ENCODE results near the gene TTF1. TPM values are rescaled to one million over a fixed set of nuclear protein-coding genes. Genes with fewer than 3 reads are reported as not detected.

TTF1 gene
- total and polyA plus RNA-seq, 4 donors = 11.9 to 33.4 (median 18.7) TPM

DNA sequence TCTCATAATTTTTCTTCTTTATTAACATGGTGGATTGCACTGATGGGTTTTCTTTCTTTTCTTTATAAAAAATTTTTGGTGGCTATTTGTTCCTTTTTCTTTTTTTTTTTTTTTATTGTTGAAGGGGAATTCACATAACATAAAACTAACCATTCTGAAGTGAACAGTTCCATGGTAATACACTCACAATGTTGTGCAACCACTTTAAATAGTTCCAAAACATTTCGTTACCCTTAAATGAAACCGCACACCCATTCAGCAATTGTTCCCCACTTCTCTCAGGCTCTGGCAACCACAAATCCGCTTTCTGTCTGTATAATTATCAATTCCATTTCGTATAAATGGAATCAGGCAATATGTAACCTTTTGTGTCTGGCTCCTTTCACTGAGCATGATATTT, 40.2 kb downstream of the TTF1 start:
- ATAC-seq (ENCODE audit: low FRiP score) = no peak
- intact Hi-C loops (cut with DNase I) = no loop called here
- H3K36me3 ChIP-seq (ENCODE audit: control insufficient read depth in 1 of 2, insufficient read depth in 2 of 2, low read length in 1 of 2) = no peaks in the 10 kb centered on the region
- 87 to 95% methylated on average over 4 of the region's 4 CpGs for WGBS, 2 donors
- no peak overlapping the region for H3K27ac ChIP-seq (ENCODE audit: low read depth in 1 of 2, low read length in 2 of 2)
- no peak overlapping the region for H3K4me3 ChIP-seq (ENCODE audit: low read length in 2 of 2)
- no peaks in the 10 kb centered on the region for H3K9me3 ChIP-seq (ENCODE audit: control insufficient read depth, low read length)
- no peaks in the 10 kb centered on the region for H3K4me1 ChIP-seq (ENCODE audit: control insufficient read depth in 1 of 2, insufficient read depth in 2 of 2, low read length in 2 of 2)
- H3K27me3 ChIP-seq (ENCODE audit: control insufficient read depth in 1 of 2, insufficient read depth in 2 of 2, low read length in 1 of 2) = no peaks in the 10 kb centered on the region
- DNase-seq = no peak

DNA sequence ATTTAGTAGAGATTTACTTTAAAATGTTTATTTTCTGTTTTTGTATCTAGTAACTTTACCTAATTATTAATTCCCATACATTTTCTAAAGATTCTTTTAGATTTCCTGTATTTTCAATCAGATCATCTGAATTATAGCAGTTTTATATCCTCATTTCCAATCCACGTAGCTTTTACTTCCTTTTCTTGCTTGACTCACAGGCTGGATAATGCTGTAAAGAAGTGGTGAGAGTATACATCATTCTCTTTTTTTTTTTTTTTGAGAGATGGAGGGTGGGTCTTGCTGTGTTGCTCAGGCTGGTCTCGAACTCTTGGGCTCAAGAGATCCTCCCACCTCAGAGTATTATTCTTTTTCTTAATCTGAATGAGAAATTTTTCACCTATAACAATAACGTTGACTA, 40.7 kb downstream of the TTF1 start:
- no peaks in the 10 kb centered on the region for H3K4me1 ChIP-seq (ENCODE audit: control insufficient read depth in 1 of 2, insufficient read depth in 2 of 2, low read length in 2 of 2)
- no peak for ATAC-seq (ENCODE audit: low FRiP score)
- H3K27me3 ChIP-seq (ENCODE audit: control insufficient read depth in 1 of 2, insufficient read depth in 2 of 2, low read length in 1 of 2) = no peaks in the 10 kb centered on the region
- no peaks in the 10 kb centered on the region for H3K9me3 ChIP-seq (ENCODE audit: control insufficient read depth, low read length)
- DNase-seq = no peak
- 61 to 65% methylated on average over 3 of the region's 3 CpGs for WGBS, 2 donors
- H3K27ac ChIP-seq (ENCODE audit: low read depth in 1 of 2, low read length in 2 of 2) = no peak overlapping the region
- intact Hi-C loops (cut with DNase I) = no loop called here
- no peak overlapping the region for H3K4me3 ChIP-seq (ENCODE audit: low read length in 2 of 2)
- no peaks in the 10 kb centered on the region for H3K36me3 ChIP-seq (ENCODE audit: control insufficient read depth in 1 of 2, insufficient read depth in 2 of 2, low read length in 1 of 2)

DNA sequence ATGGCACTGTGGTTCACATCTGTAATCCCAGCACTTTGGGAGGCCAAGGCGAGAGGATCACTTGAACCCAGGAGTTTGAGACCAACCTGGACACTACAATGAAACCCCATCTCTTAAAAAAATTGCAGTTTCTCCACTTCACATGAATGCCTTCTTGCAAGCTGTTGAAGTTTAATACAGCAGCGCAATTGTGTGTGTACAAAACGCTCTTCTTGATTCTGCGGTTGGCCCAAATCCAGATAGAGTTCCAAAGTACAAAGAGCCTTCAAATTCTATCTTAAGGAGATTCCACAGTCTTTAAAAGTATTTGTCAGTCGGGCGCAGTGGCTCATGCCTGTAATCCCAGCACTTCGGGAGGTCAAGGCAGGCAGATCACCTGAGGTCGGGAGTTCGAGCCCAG, 42.6 kb downstream of the TTF1 start:
- WGBS, 2 donors = 92 to 95% methylated on average over 9 of the region's 9 CpGs
- Histone ChIP-seq H3K27me3 (ENCODE audit: control insufficient read depth in 1 of 2, insufficient read depth in 2 of 2, low read length in 1 of 2) (no peaks in the 10 kb centered on the region), H3K36me3 (ENCODE audit: control insufficient read depth in 1 of 2, insufficient read depth in 2 of 2, low read length in 1 of 2) (no peaks in the 10 kb centered on the region), H3K27ac (ENCODE audit: low read depth in 1 of 2, low read length in 2 of 2) (no peak overlapping the region), H3K4me1 (ENCODE audit: control insufficient read depth in 1 of 2, insufficient read depth in 2 of 2, low read length in 2 of 2) (no peaks in the 10 kb centered on the region), H3K9me3 (ENCODE audit: control insufficient read depth, low read length) (no peaks in the 10 kb centered on the region), H3K4me3 (ENCODE audit: low read length in 2 of 2) (no peak overlapping the region)
- ATAC-seq (ENCODE audit: low FRiP score) = no peak
- no peak for DNase-seq
- intact Hi-C loops (cut with DNase I) = no loop called here

DNA sequence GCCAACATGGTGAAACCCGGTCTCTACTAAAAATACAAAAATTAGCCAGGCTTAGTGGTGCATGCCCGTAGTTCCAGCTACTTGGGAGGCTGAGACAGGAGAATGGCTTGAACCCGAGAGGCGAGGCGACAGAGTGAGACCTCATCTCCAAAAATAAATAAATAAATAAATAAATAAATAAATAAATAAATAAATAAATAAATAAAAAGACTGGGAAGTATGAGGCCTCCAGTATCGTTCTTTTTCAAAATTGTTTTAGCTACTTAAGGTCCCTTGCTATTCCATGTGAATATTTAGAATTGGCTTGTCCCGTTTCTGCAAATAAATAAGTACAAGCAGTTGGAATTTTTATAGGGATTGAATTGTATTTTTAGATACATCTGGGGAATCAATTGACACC, 48.9 kb downstream of the TTF1 start:
- no peak overlapping the region for H3K27ac ChIP-seq (ENCODE audit: low read depth in 1 of 2, low read length in 2 of 2)
- H3K27me3 ChIP-seq (ENCODE audit: control insufficient read depth in 1 of 2, insufficient read depth in 2 of 2, low read length in 1 of 2) = no peaks in the 10 kb centered on the region
- intact Hi-C loops (cut with DNase I) = no loop called here
- H3K4me1 ChIP-seq (ENCODE audit: control insufficient read depth in 1 of 2, insufficient read depth in 2 of 2, low read length in 2 of 2) = peaks cover 0 to 2% of the 10 kb centered on the region in 2 donors
- no peak overlapping the region for H3K4me3 ChIP-seq (ENCODE audit: low read length in 2 of 2)
- peaks cover 0 to 1% of the 10 kb centered on the region in 2 donors for H3K36me3 ChIP-seq (ENCODE audit: control insufficient read depth in 1 of 2, insufficient read depth in 2 of 2, low read length in 1 of 2)
- no peak for DNase-seq
- WGBS, 2 donors = 80 to 83% methylated on average over 7 of the region's 7 CpGs
- H3K9me3 ChIP-seq (ENCODE audit: control insufficient read depth, low read length) = no peaks in the 10 kb centered on the region
- ATAC-seq (ENCODE audit: low FRiP score) = no peak

DNA sequence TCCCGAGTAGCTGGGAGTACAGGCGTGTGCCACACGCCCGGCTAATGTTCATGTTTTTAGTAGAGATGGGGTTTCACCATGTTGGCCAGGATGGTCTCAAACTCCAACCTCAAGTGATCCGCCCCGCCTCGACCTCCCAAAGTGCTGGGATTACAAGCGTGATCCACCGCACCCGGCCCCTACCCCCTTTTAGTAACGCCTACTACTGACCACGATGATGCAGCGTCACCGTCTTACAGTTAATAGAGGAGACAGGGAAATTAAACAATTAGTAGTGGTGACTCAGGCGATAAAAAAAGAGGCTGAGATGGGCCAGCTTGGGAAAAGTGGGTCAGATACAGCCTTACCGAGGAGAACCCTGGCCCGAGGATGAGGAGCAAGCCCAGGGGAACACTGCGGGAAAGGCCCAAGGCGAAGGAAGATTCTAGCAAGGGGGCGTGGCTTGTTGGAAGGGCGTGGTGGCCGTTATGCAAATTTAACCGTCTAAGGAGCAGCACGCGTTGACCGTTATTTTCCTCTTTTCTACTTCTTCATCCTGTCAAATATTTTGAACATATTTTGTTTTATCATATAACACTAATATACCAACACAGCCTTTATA, 50.2 kb downstream of the TTF1 start:
- peaks cover 0 to 1% of the 10 kb centered on the region in 2 donors for H3K36me3 ChIP-seq (ENCODE audit: control insufficient read depth in 1 of 2, insufficient read depth in 2 of 2, low read length in 1 of 2)
- H3K4me1 ChIP-seq (ENCODE audit: control insufficient read depth in 1 of 2, insufficient read depth in 2 of 2, low read length in 2 of 2) = peaks cover 0 to 2% of the 10 kb centered on the region in 2 donors
- no peak overlapping the region for H3K4me3 ChIP-seq (ENCODE audit: low read length in 2 of 2)
- H3K9me3 ChIP-seq (ENCODE audit: control insufficient read depth, low read length) = no peaks in the 10 kb centered on the region
- DNase-seq (no peak), ATAC-seq (ENCODE audit: low FRiP score) (no peak)
- H3K27me3 ChIP-seq (ENCODE audit: control insufficient read depth in 1 of 2, insufficient read depth in 2 of 2, low read length in 1 of 2) = no peaks in the 10 kb centered on the region
- 92 to 95% methylated on average over 26 of the region's 26 CpGs for WGBS, 2 donors
- H3K27ac ChIP-seq (ENCODE audit: low read depth in 1 of 2, low read length in 2 of 2) = no peak overlapping the region
- intact Hi-C loops (cut with DNase I) = no loop called here

DNA sequence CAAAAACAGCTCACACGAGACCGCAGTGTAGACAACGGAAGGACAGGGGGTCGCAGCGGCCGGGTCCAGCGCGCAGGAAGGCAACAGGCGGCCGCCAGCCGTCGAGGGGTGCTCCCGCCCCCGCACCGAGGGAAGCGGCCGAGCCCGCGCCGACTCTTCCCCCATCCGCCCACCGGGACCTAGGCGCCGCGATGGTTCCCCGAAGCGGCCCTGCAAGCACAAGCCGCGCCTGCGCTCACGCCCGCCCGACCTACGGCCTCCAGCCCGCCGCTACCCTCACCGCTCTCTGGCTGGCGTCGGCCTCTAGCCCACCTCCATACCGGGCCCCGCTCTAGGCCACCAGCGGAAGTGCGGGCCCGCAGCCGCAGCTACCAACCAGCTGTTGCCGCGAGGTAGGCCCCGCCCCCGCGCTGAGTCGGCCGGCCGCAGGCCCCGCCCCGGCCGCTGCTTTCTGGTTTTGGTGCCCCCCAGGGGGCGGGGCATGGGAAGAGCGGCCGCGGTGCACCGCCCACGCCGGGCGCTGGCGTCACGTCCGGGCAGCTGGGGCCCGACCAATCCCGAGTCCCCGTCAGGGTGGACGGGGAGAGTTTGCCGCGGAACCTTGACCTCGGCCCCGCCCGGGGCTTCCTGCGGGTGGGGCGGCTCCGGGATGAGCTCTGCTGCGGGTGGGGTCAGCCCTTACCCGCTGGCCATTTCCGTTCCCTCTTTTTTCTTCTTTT, 51.8 kb downstream of the TTF1 start, which contains the start of gene SETX:
TSS of gene SETX (minus strand) at position 350 of the 719 bp plus-strand sequence. CDS start 5,558 bp downstream, outside the sequence.
- H3K9me3 ChIP-seq (ENCODE audit: control insufficient read depth, low read length) = no peaks in the 10 kb centered on the region
- H3K27me3 ChIP-seq (ENCODE audit: control insufficient read depth in 1 of 2, insufficient read depth in 2 of 2, low read length in 1 of 2) = no peaks in the 10 kb centered on the region
- 0 to 1% methylated on average over 58 to 82 of the region's 82 CpGs for WGBS, 2 donors
- peak within 1 kb of the TSS; percentile 80 to 97 for H3K4me3 ChIP-seq (ENCODE audit: low read length in 2 of 2)
- H3K4me1 ChIP-seq (ENCODE audit: control insufficient read depth in 1 of 2, insufficient read depth in 2 of 2, low read length in 2 of 2) = peaks cover 0 to 2% of the 10 kb centered on the region in 2 donors
- peak; percentile 98 to 99 for DNase-seq
- peak; percentile 100 for ATAC-seq (ENCODE audit: low FRiP score)
- H3K27ac ChIP-seq (ENCODE audit: low read depth in 1 of 2, low read length in 2 of 2) = peak within 1 kb of the TSS; percentile 36 to 47
- H3K36me3 ChIP-seq (ENCODE audit: control insufficient read depth in 1 of 2, insufficient read depth in 2 of 2, low read length in 1 of 2) = peaks cover 0 to 3% of the 10 kb centered on the region in 2 donors
- intact Hi-C loops (cut with DNase I) = no loop called here

DNA sequence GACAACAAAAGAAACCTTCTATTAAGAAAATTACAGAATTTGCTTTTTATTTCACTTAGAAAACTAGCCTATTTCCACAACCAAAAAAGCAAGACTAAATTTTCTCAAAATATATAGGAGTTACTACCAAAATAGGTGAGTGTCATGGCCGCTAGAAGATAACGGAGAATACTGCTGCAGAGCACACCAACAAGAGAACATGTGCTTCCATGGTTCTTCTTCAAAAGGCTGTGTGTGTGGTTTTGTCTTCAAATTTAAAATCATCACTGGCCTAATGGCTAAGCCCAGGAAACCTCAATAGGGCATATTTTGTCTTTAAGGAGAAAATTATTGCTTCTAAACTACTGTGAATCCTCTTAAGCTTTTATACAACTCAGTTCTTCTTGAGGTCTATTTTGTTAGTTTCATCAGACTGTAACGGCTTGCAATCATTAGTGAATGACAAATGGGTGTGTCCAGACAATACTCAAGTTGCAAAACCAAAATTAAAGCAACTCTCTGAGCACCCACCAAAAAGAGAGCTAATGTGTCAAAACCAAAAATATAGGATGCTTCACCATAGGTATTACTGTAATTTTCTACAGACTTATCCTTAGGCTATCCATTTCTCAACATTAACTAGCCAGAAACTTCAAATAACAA, 55.1 kb downstream of the TTF1 start:
- Histone ChIP-seq H3K36me3 (ENCODE audit: control insufficient read depth in 1 of 2, insufficient read depth in 2 of 2, low read length in 1 of 2) (peaks cover 0 to 8% of the 10 kb centered on the region in 2 donors), H3K9me3 (ENCODE audit: control insufficient read depth, low read length) (no peaks in the 10 kb centered on the region), H3K4me1 (ENCODE audit: control insufficient read depth in 1 of 2, insufficient read depth in 2 of 2, low read length in 2 of 2) (peaks cover 0 to 2% of the 10 kb centered on the region in 2 donors), H3K4me3 (ENCODE audit: low read length in 2 of 2) (no peak overlapping the region), H3K27ac (ENCODE audit: low read depth in 1 of 2, low read length in 2 of 2) (no peak overlapping the region), H3K27me3 (ENCODE audit: control insufficient read depth in 1 of 2, insufficient read depth in 2 of 2, low read length in 1 of 2) (no peaks in the 10 kb centered on the region)
- ATAC-seq (ENCODE audit: low FRiP score) (no peak), DNase-seq (no peak)
- 74 to 75% methylated on average over 3 of the region's 3 CpGs for WGBS, 2 donors
- intact Hi-C loops (cut with DNase I) = no loop called here

DNA sequence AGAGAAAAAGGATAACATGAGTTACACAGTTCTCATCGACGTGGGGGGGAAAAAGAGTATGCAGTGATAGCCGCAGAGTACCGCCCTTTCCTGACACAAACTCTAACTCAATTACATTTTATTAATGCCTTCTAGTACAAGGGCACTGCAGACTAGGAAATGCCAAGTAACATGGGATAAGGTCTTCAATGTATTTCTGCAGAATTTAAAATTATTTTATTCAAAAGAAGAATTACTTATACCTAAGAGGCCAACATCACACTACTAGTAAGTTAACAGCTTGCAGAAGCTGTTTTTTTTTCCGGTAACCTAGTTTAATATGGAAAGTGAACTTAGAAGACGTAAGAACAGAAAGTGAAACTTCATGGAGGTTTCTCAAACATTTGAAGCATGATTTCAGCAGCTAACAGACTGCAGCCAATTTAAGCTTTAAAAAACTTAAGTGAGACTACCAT, 55.8 kb downstream of the TTF1 start:
- Histone ChIP-seq H3K4me1 (ENCODE audit: control insufficient read depth in 1 of 2, insufficient read depth in 2 of 2, low read length in 2 of 2) (peaks cover 0 to 2% of the 10 kb centered on the region in 2 donors), H3K4me3 (ENCODE audit: low read length in 2 of 2) (no peak overlapping the region), H3K27me3 (ENCODE audit: control insufficient read depth in 1 of 2, insufficient read depth in 2 of 2, low read length in 1 of 2) (no peaks in the 10 kb centered on the region), H3K27ac (ENCODE audit: low read depth in 1 of 2, low read length in 2 of 2) (no peak overlapping the region), H3K36me3 (ENCODE audit: control insufficient read depth in 1 of 2, insufficient read depth in 2 of 2, low read length in 1 of 2) (peaks cover 0 to 8% of the 10 kb centered on the region in 2 donors), H3K9me3 (ENCODE audit: control insufficient read depth, low read length) (no peaks in the 10 kb centered on the region)
- DNase-seq (no peak), ATAC-seq (ENCODE audit: low FRiP score) (no peak)
- WGBS, 2 donors = 59 to 66% methylated on average over 6 of the region's 6 CpGs
- intact Hi-C loops (cut with DNase I) = no loop called here

All from aorta (tissue), 5 donors.